Esophagus muscularis mucosa (tissue), 4 donors: ENCODE results near the gene NEK8.

ENCODE experiments used
- CTCF ChIP-seq, 3 experiments: fragments of 200-600 bp in 2 of 3; fragments of 450-650 bp in 1 of 3; sonication (generic) in 2 of 3; IDR thresholded peaks; one replicate each; pipeline ENCODE4 v1.5.1; 2017 to 2019; ENCODE audit warnings: antibody characterized with exemption in 3 of 3, mild to moderate bottlenecking in 2 of 3, moderate library complexity in 1 of 3
- EP300 ChIP-seq: sonication (generic); formaldehyde crosslinking; IDR thresholded peaks from one replicate; pipeline ENCODE4 v1.6.1; 2017; ENCODE audit warnings: antibody characterized with exemption
- POLR2AphosphoS5 ChIP-seq, 2 donors: sonication (generic); formaldehyde crosslinking; IDR thresholded peaks; one replicate each; pipeline ENCODE4 v1.6.1; 2017; ENCODE audit warnings: antibody characterized with exemption in 2 of 2

DNA sequence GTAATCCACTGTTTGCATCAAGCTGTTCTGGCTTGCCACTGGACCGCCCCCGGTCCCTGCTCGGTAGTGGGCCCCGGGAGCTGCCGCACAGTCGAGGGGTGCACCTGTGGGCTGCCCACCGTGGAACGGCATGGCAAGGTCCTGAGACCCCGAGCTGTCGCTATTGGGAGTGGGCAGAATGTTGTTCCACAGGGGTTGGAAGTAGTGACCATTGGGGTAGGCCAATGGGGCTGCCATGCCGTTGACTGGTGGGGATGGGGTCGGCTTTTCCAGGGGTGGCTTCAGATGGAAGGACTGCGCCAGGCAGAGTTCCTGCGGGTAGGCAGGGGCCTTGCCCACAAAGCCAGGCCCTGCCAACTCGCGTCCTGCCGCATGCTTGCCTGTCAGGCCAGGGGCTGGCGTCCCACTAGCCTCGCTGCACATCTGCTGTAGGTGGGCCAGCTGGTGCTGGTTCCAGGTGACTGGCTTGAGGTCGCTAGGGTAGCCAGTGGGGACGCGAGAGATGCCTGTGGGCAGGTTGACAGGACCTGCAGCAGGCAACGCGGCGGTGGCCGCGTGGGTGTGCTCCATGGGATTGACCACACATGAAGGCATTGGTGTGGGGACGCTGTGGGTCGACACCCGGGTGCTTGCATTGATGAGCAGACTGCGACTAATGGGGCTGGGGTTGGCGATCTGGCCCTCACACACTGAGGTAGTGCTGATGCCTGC lies 30.0 kb downstream of the NEK8 start:
- TF ChIP-seq EP300 (no peak), CTCF (IDR thresholded peaks at IDR 0.05) (no peak), POLR2AphosphoS5 (IDR thresholded peaks at IDR 0.05) (no peak)
